Mesenchymal stem cell (in vitro differentiated cells and primary cell): ENCODE measurements around the gene TMEM119.
"Not testable (repeated sequence)": the region's sequence is repeated elsewhere in the genome, so short reads cannot be mapped to it uniquely, and the experiment has no call there.

Source experiments
- DNase-seq: peaks from one replicate; pipeline ENCODE4 v3.0.0-alpha.2; 2013
- H2AFZ ChIP-seq: one replicate; pipeline ENCODE4 v1.6.1; 2013; ENCODE audit warnings: low read depth, mild to moderate bottlenecking, control low read depth, inconsistent platforms, low read length, moderate library complexity
- H2AK5ac ChIP-seq: 2 replicates; pipeline ENCODE4 v1.6.1; 2013; ENCODE audit warnings: low read length, moderate library complexity, mild to moderate bottlenecking, inconsistent platforms; ENCODE audit not compliant: severe bottlenecking
- H2BK120ac ChIP-seq: one replicate; pipeline ENCODE4 v1.6.1; 2013; ENCODE audit warnings: low read depth, mild to moderate bottlenecking, inconsistent platforms, low read length, moderate library complexity
- H2BK12ac ChIP-seq, 2 experiments: one replicate each; pipeline ENCODE4 v1.6.1; 2013; ENCODE audit warnings: inconsistent platforms in 2 of 2, low read length in 2 of 2, mild to moderate bottlenecking in 2 of 2, moderate library complexity in 2 of 2, control low read depth in 1 of 2
- H2BK15ac ChIP-seq: one replicate; pipeline ENCODE4 v1.6.1; 2013; ENCODE audit warnings: mild to moderate bottlenecking, low read depth, inconsistent platforms; ENCODE audit not compliant: poor library complexity, severe bottlenecking
- H2BK5ac ChIP-seq: 2 replicates; pipeline ENCODE4 v1.6.1; 2013; ENCODE audit warnings: low read depth, mild to moderate bottlenecking, low read length, control low read depth, inconsistent platforms; ENCODE audit not compliant: poor library complexity, severe bottlenecking
- H3K14ac ChIP-seq, 2 experiments: one replicate each; pipeline ENCODE4 v1.6.1; 2013; ENCODE audit warnings: inconsistent platforms in 2 of 2, low read length in 2 of 2, control low read depth in 1 of 2, mild to moderate bottlenecking in 1 of 2, moderate library complexity in 1 of 2
- H3K18ac ChIP-seq, 2 experiments: one replicate each; pipeline ENCODE4 v1.6.1; 2013; ENCODE audit warnings: inconsistent platforms in 2 of 2, low read length in 2 of 2, control low read depth in 1 of 2, low read depth in 1 of 2, mild to moderate bottlenecking in 1 of 2
- H3K23ac ChIP-seq, 2 experiments: one replicate each; pipeline ENCODE4 v1.6.1; 2013; ENCODE audit warnings: inconsistent platforms in 2 of 2, low read length in 2 of 2, mild to moderate bottlenecking in 2 of 2, moderate library complexity in 2 of 2, control low read depth in 1 of 2
- H3K27ac ChIP-seq: 2 replicates; pipeline ENCODE4 v1.5.1; 2013; ENCODE audit warnings: mild to moderate bottlenecking, moderate library complexity, low read length, control low read depth, inconsistent platforms; ENCODE audit not compliant: poor library complexity, severe bottlenecking
- H3K27me3 ChIP-seq, 2 experiments: 2 replicates each; pipeline versions ENCODE4 v1.6.1 to v1.7.0; 2013; ENCODE audit warnings: low read length in 2 of 2, mild to moderate bottlenecking in 2 of 2, moderate library complexity in 2 of 2, control low read depth in 1 of 2, inconsistent platforms in 1 of 2; ENCODE audit not compliant: control insufficient read depth in 1 of 2, insufficient read depth in 1 of 2
- H3K36me3 ChIP-seq, 2 experiments: 2 replicates each; pipeline versions ENCODE4 v1.6.1 to v1.7.0; 2013; ENCODE audit warnings: low read length in 2 of 2, control low read depth in 1 of 2, inconsistent platforms in 1 of 2, low read depth in 1 of 2, mild to moderate bottlenecking in 1 of 2; ENCODE audit not compliant: insufficient read depth in 2 of 2, control insufficient read depth in 1 of 2
- H3K4ac ChIP-seq, 2 experiments: one replicate each; pipeline ENCODE4 v1.6.1; 2013; ENCODE audit warnings: inconsistent platforms in 2 of 2, low read length in 2 of 2, mild to moderate bottlenecking in 2 of 2, moderate library complexity in 2 of 2, control low read depth in 1 of 2, low read depth in 1 of 2
- H3K4me1 ChIP-seq: 2 replicates; pipeline ENCODE4 v1.6.1; 2013; ENCODE audit warnings: low read depth, low read length, control low read depth; ENCODE audit not compliant: control insufficient read depth, insufficient read depth
- H3K4me2 ChIP-seq: 2 replicates; pipeline ENCODE4 v1.6.1; 2013; ENCODE audit warnings: low read length, mild to moderate bottlenecking, inconsistent platforms; ENCODE audit not compliant: poor library complexity, severe bottlenecking
- H3K4me3 ChIP-seq, 2 experiments: 2 replicates each; pipeline versions ENCODE4 v1.5.1 to v1.7.0; 2013; ENCODE audit warnings: low read length in 2 of 2, mild to moderate bottlenecking in 2 of 2, control low read depth in 1 of 2, low read depth in 1 of 2; ENCODE audit not compliant: insufficient read depth in 1 of 2
- H3K79me1 ChIP-seq: replicated peaks from 2 replicates; pipeline ENCODE4 v1.6.1; 2013; ENCODE audit warnings: mild to moderate bottlenecking, control low read depth, low read length, inconsistent platforms; ENCODE audit not compliant: poor library complexity, severe bottlenecking
- H3K9ac ChIP-seq: 2 replicates; pipeline ENCODE4 v1.7.0; 2013; ENCODE audit warnings: mild to moderate bottlenecking, low read length, moderate library complexity
- H3K9me3 ChIP-seq: 2 replicates; pipeline ENCODE4 v1.7.0; 2013; ENCODE audit warnings: mild to moderate bottlenecking, low read length; ENCODE audit not compliant: control insufficient read depth
- H4K8ac ChIP-seq: one replicate; pipeline ENCODE4 v1.6.1; 2013; ENCODE audit warnings: inconsistent platforms, mild to moderate bottlenecking, low read length, moderate library complexity
- H4K91ac ChIP-seq: one replicate; pipeline ENCODE4 v1.6.1; 2013; ENCODE audit warnings: mild to moderate bottlenecking, low read length, inconsistent platforms
- WGBS: methylation state at CpG from one replicate; pipeline ENCODE4 v1.1.7; 2013; ENCODE audit warnings: mixed read lengths; 5-methylcytosine and 5-hydroxymethylcytosine counted together

TMEM119 gene

DNA sequence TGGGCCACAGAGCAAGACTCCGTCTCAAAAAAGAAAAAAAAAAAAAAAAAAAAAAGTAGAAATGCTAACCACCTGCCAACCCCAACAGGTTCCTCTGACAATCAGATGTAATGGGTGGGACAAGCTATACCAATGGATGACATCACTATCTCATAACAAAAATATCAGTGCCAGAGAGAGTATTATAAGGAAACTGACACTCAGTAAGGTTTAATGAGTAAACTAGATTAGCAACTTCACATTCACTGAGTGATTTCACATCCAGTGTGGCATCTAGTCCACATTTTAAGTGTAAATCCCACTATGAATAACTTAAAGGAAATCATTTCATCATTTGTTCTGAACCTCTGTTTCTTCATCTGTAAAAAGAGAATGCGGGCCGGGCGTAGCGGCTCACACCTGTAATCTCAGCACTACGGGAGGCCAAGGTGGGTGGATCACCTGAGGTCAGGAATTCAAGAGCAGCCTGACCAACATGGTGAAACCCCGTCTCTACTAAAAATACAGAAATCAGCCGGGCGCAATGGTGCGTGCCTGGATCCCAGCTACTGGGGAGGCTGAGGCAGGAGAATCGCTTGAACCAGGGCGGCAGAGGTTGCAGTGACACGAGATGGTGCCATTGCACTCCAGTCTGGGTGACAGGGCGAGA is 38.8 kb downstream of the TMEM119 start:
- peak overlapping the region; percentile 75 for H3K4me2 ChIP-seq
- H3K4me1 ChIP-seq, result peaks cover 15% of the 10 kb centered on the region
- no peak overlapping the region for H3K14ac ChIP-seq
- H3K4me3 ChIP-seq, result peak overlapping the region in 1 of 2 experiments; percentile 99
- H2BK12ac ChIP-seq, result no peak overlapping the region
- peak overlapping the region; percentile 100 for H3K9ac ChIP-seq
- WGBS, result 94% methylated on average over 12 of the region's 14 CpGs
- no peak for DNase-seq
- no peaks in the 10 kb centered on the region for H3K27me3 ChIP-seq
- H3K18ac ChIP-seq, result no peak overlapping the region
- peaks cover 2% of the 10 kb centered on the region for H3K79me1 ChIP-seq
- H2AFZ ChIP-seq, result no peak overlapping the region
- no peak overlapping the region for H2BK120ac ChIP-seq
- no peak overlapping the region for H2AK5ac ChIP-seq
- no peak overlapping the region for H3K4ac ChIP-seq
- no peaks in the 10 kb centered on the region for H3K9me3 ChIP-seq
- no peak overlapping the region for H4K8ac ChIP-seq
- H3K36me3 ChIP-seq, result peaks cover 10 to 21% of the 10 kb centered on the region in 2 experiments
- no peak overlapping the region for H2BK15ac ChIP-seq
- no peak overlapping the region for H4K91ac ChIP-seq
- H2BK5ac ChIP-seq, result no peak overlapping the region
- no peak overlapping the region for H3K27ac ChIP-seq
- H3K23ac ChIP-seq, result no peak overlapping the region

DNA sequence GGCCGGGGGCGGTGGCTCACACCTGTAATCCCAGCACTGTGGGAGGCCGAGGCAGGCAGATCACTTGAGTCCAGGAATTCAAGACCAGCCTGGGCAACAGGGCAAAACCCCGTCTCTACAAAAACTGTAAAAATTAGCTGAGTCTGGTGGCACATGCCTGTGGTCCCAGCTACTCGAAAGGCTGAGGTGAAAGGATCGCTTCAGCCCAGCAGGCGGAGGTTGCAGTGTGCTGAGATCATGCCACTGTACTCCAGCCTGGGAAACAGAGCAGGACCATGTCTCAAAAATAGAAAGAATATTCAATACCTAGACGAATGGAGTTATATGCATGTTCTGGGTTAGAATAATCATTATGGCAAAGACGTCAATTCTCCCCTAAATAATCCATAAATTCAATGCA is 42.5 kb downstream of the TMEM119 start:
- H4K8ac ChIP-seq, H3K23ac ChIP-seq, H2AK5ac ChIP-seq, H3K4me3 ChIP-seq, DNase-seq, H3K79me1 ChIP-seq, H3K4me2 ChIP-seq, H2BK5ac ChIP-seq, H3K9me3 ChIP-seq, H2BK12ac ChIP-seq, H3K4ac ChIP-seq, H3K27me3 ChIP-seq, H3K27ac ChIP-seq, H3K14ac ChIP-seq, H2BK120ac ChIP-seq, H2BK15ac ChIP-seq, H4K91ac ChIP-seq, H3K18ac ChIP-seq, H2AFZ ChIP-seq, H3K9ac ChIP-seq: not testable (repeated sequence)
- peaks cover 14% of the 10 kb centered on the region for H3K4me1 ChIP-seq
- peaks cover 10 to 16% of the 10 kb centered on the region in 2 experiments for H3K36me3 ChIP-seq
- 98% methylated on average over 7 of the region's 9 CpGs for WGBS

DNA sequence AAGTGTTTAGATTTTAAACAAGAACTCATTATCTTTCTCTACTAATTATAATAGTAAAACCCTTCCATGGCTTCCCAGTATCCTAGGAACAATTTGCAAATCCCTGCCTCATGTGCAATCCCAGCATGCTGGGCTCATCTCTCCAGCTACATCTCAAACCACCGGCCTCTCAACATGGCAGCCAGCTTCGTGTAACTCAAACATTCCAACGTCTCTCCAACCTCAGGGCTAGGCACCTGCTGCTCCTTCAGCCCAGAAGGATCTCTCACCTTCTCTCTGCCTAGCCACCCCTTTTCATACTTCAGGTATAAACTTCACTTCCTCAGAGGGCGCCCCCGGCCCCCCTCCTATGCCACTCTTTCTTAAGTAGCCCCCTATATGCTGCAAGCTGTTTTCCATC is 44.1 kb downstream of the TMEM119 start:
- Histone ChIP-seq H3K4ac (no peak overlapping the region), H3K4me2 (no peak overlapping the region), H3K36me3 (peaks cover 10 to 21% of the 10 kb centered on the region in 2 experiments), H3K14ac (no peak overlapping the region), H3K9ac (no peak overlapping the region), H2BK120ac (no peak overlapping the region), H3K27ac (no peak overlapping the region), H3K4me3 (no peak overlapping the region), H2AK5ac (no peak overlapping the region), H3K27me3 (no peaks in the 10 kb centered on the region), H3K23ac (no peak overlapping the region), H2BK15ac (no peak overlapping the region), H3K79me1 (peaks cover 4% of the 10 kb centered on the region), H3K18ac (no peak overlapping the region), H4K91ac (no peak overlapping the region), H2BK12ac (no peak overlapping the region), H4K8ac (no peak overlapping the region), H2BK5ac (no peak overlapping the region), H2AFZ (no peak overlapping the region), H3K9me3 (no peaks in the 10 kb centered on the region), H3K4me1 (peaks cover 7% of the 10 kb centered on the region)
- no peak for DNase-seq
- 84% methylated on average over 5 of the region's 5 CpGs for WGBS

DNA sequence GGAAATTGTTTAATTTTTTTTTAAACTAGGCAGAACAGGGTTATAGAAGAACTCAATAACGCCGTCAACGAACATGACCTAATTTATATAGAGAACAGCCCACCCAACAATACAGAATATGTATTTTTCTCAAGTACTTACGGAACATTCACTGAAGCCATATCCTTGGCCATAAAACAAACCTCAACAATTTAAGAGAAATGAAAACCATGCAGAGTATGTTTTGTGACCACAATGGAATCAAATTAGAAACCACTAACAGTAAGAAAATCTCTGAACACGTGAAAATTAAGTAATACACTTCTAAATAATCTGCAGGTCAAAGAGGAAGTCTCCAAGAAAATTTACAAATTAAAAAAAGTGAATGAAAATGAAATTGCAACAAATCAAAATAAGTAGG is 46.3 kb downstream of the TMEM119 start:
- no peak overlapping the region for H3K4me2 ChIP-seq
- no peak overlapping the region for H2BK5ac ChIP-seq
- H2AFZ ChIP-seq, result no peak overlapping the region
- no peak overlapping the region for H3K27ac ChIP-seq
- H3K27me3 ChIP-seq, result no peaks in the 10 kb centered on the region
- H2BK12ac ChIP-seq, result no peak overlapping the region
- H4K91ac ChIP-seq, result no peak overlapping the region
- 94% methylated on average over 4 of the region's 5 CpGs for WGBS
- no peak overlapping the region for H3K18ac ChIP-seq
- peaks cover 4% of the 10 kb centered on the region for H3K4me1 ChIP-seq
- no peak overlapping the region for H3K23ac ChIP-seq
- H2BK15ac ChIP-seq, result no peak overlapping the region
- H3K79me1 ChIP-seq, result peaks cover 13% of the 10 kb centered on the region
- no peak overlapping the region for H2AK5ac ChIP-seq
- H3K9me3 ChIP-seq, result no peaks in the 10 kb centered on the region
- H3K4ac ChIP-seq, result no peak overlapping the region
- no peak overlapping the region for H3K9ac ChIP-seq
- no peak overlapping the region for H4K8ac ChIP-seq
- H3K14ac ChIP-seq, result no peak overlapping the region
- peaks cover 7 to 28% of the 10 kb centered on the region in 2 experiments for H3K36me3 ChIP-seq
- no peak overlapping the region for H2BK120ac ChIP-seq
- DNase-seq, result peak; percentile 18
- no peak overlapping the region for H3K4me3 ChIP-seq
